WI38 (cell line): ENCODE measurements around the gene MRGPRF.
"Not testable (repeated sequence)": the region's sequence is repeated elsewhere in the genome, so short reads cannot be mapped to it uniquely, and the experiment has no call there.

Experiments used
- H3K4me3 ChIP-seq: 2 replicates; pipeline ENCODE4 v1.5.1; 2011; ENCODE audit warnings: low read depth, mild to moderate bottlenecking, control low read depth, low read length
- TF ChIP-seq, protein P1 (sequence below): IDR thresholded peaks from 2 replicates; pipeline ENCODE4 v1.5.1; 2012; ENCODE audit warnings: low read depth, mild to moderate bottlenecking, control low read depth, low read length

Gene MRGPRF

DNA sequence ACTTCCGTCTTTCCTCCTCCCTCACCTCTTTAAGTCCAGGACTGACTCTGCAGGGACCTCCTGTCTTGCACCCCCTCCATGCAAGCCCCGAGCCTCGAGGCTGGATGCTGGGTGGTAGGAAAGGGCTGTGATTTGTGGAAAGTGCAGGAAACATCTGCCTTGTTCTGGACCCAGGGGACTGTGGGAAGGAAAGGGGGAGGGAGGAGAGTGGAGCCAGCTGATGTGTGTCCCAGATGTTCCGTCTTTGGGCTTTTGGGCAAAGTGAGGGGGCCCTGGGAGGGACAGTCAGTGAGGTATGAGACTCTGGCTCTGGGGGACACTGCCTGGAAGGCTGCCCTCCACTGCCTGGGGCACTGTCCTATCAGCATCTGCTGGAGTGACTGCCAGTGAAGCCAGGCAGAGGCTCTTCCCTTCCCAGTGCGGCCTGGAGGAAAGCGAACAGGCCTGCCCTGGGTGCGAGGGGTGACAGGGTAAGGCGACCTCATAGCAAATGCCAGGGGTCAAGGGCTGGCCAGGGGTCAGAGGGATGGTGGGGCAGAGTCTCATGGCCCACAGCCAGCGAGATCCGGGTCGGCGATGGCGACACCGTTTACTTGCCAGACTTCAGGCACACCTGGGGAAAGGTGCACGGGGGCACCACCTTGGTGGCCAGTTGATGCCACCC, 34.0 kb downstream of the MRGPRF start:
- no peak overlapping the region for H3K4me3 ChIP-seq
- TF ChIP-seq, protein P1, sequence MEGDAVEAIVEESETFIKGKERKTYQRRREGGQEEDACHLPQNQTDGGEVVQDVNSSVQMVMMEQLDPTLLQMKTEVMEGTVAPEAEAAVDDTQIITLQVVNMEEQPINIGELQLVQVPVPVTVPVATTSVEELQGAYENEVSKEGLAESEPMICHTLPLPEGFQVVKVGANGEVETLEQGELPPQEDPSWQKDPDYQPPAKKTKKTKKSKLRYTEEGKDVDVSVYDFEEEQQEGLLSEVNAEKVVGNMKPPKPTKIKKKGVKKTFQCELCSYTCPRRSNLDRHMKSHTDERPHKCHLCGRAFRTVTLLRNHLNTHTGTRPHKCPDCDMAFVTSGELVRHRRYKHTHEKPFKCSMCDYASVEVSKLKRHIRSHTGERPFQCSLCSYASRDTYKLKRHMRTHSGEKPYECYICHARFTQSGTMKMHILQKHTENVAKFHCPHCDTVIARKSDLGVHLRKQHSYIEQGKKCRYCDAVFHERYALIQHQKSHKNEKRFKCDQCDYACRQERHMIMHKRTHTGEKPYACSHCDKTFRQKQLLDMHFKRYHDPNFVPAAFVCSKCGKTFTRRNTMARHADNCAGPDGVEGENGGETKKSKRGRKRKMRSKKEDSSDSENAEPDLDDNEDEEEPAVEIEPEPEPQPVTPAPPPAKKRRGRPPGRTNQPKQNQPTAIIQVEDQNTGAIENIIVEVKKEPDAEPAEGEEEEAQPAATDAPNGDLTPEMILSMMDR: no peak

DNA sequence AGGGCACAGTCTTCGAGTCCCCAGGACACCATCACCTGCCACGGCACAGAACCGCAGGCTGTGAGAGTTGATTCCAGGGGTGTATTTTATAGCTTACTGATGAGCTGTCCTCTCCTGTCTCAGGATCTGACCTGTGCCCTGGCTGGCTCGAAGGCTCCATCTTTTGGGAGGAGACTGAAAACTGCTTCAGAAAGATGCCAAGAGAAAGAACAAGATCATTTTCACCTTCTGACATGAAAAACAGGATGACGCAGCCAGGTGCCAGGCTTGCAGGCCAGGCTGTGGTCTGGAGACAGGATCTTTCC, 34.5 kb downstream of the MRGPRF start:
- H3K4me3 ChIP-seq: no peak overlapping the region
- TF ChIP-seq, protein P1: no peak

DNA sequence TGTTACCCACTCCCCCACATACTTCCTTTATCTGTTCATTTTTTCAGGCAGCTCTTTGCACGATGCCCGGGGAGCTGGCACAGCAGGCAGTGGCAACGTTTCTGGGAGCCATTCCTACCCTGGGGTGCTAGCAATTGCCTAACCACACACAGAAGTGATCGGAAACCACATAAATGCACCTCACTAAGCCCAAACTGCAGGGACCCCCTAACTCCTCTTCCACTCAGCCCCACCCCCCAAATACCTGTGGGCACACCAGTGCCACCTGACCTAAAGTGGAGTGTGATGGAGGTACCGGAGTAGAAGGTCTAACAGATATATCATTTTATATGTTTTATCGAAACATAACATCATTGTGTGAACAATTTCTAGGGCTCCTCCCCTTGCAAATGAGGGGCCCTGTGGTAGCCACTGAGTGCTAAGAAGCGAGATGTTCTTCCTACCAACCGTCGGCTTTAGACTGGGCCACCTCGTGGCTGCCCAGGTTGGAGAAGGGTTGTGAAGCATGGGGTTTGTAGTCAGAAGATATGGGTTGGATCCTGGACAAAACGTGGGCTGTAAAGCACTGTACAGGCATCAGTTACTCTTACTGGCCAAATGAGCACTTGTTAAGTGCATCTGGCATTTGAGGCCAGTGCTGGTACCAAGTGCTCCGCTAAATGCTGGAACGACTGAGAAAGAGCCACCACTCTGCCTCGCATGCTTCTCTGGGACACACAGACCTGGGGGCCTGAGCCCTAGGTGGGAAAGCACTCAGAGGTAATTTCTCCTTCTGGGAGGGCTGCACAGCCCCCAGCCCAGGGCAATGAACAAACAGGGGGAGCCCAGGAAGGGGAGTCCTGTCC, 35.0 kb downstream of the MRGPRF start:
- no peak overlapping the region for H3K4me3 ChIP-seq
- TF ChIP-seq, protein P1: no peak

DNA sequence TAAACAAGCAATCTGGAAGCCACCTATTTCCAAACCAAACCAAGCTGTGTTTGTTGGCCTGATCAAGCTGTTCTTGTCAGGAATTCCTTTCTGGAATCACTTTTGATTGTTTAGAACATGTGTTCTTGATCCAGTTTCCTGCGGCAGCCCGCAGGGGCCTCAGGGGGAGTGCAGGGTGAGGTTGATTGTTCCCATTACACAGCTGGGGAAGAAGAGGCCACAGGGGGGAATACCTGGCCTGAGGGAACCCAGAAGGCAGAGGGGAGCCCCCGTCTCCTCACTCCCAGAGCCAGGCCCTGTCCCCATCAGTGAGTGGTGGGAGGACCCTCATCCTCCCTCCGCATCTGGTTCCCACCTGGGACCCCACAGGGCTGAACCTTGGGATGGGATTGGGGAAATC, 36.5 kb downstream of the MRGPRF start:
- H3K4me3 ChIP-seq: no peak overlapping the region
- TF ChIP-seq, protein P1: no peak

DNA sequence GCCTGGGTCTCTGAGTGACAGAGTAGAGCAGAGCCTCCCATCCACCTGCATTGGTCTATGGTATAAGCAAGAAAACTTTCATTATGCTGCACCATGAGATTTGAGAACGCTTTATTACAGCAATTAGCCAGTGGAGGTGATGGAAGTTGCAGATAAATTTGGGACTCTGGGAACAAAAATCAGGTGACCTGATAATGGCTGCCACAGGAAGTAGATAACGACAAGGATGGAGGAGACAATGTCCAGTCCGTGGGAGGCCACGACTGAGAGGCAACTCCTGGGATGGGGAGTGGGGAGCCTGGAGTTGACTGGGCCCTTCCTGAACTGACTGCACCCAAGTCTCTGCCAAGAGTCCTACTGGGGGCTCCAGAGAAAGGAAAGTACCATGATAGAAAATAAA, 37.0 kb downstream of the MRGPRF start:
- TF ChIP-seq, protein P1: no peak
- no peak overlapping the region for H3K4me3 ChIP-seq

DNA sequence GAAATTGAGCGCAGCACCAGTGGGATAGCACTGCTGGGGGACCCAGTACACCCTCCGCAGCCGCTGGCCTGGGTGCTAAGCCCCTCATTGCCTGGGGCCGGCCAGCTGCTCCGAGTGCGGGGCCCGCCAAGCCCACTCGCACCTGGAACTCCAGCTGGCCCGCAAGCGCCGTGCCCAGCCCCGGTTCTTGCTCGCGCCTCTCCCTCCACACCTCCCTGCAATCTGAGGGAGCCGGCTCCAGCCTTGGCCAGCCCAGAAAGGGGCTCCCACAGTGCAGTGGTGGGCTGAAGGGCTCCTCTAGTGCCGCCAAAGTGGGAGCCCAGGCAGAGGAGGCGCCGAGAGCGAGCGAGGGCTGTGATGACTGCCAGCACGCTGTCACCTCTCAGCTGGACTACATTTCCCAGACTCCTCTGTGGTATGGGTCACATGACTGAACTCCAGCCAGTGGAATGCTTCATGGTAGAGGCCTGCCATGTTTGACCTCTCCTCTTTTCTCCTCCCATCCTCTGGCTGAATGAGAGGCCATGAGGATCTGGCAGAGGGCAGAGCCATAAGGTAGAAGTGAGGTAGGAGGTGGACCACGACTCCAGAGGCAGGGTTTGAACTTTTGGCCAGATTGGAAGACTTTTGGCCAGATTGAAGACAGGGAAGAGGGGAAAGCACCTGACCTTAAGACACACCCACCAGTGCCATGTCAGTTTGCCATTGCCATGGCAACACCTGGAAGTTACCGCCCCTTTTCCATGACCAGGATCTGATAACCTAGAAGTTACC, 38.4 kb downstream of the MRGPRF start:
- TF ChIP-seq, protein P1: no peak
- H3K4me3 ChIP-seq: no peak overlapping the region

DNA sequence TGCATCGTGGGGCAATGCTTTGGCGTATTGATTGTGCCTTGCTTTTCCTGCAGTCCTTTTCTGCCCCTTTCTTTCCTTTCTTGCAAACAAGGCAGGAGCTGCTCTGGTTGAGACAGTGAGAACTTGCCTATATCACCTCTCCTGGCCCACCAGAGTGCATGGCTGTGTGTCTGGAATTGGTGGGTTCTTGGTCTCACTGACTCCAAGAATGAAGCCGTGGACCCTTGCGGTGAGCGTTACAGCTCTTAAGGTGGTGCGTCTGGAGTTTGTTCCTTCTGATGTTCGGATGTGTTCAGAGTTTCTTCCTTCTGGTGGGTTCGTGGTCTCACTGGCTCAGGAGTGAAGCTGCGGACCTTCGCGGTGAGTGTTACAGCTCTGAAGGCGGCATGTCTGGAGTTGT, 39.3 kb downstream of the MRGPRF start:
- not testable (repeated sequence) for H3K4me3 ChIP-seq
